Trophoblast cell (in vitro differentiated cells and primary cell): ENCODE measurements around the gene COA1.
"Not testable (repeated sequence)": the region's sequence is repeated elsewhere in the genome, so short reads cannot be mapped to it uniquely, and the experiment has no call there.

ENCODE experiments used
- DNase-seq, 2 donors: peaks; one replicate each; pipeline ENCODE4 v3.0.0-alpha.2; 2016
- H2AFZ ChIP-seq: 2 replicates; pipeline ENCODE4 v1.6.1; 2013; ENCODE audit warnings: low read length, moderate library complexity, mild to moderate bottlenecking; ENCODE audit not compliant: insufficient read depth, poor library complexity
- H2AK5ac ChIP-seq: 2 replicates; pipeline ENCODE4 v1.6.1; 2013; ENCODE audit warnings: mild to moderate bottlenecking, low read length
- H2BK120ac ChIP-seq: 2 replicates; pipeline ENCODE4 v1.6.1; 2013; ENCODE audit warnings: low read length, mild to moderate bottlenecking, moderate library complexity; ENCODE audit not compliant: insufficient read depth, poor library complexity
- H2BK12ac ChIP-seq: 2 replicates; pipeline ENCODE4 v1.6.1; 2013; ENCODE audit warnings: mild to moderate bottlenecking, low read length, moderate library complexity
- H2BK5ac ChIP-seq: 2 replicates; pipeline ENCODE4 v1.6.1; 2013; ENCODE audit warnings: low read length, low read depth, moderate library complexity, mild to moderate bottlenecking; ENCODE audit not compliant: poor library complexity
- H3K14ac ChIP-seq: 2 replicates; pipeline ENCODE4 v1.6.1; 2013; ENCODE audit warnings: mild to moderate bottlenecking, low read length
- H3K18ac ChIP-seq: 2 replicates; pipeline ENCODE4 v1.6.1; 2013; ENCODE audit warnings: mild to moderate bottlenecking, low read length
- H3K23ac ChIP-seq: 2 replicates; pipeline ENCODE4 v1.6.1; 2013; ENCODE audit warnings: low read length
- H3K27ac ChIP-seq: 2 replicates; pipeline ENCODE4 v1.5.1; 2013; ENCODE audit warnings: low read depth, mild to moderate bottlenecking, inconsistent platforms, low read length, moderate library complexity
- H3K27me3 ChIP-seq: 2 replicates; pipeline ENCODE4 v1.6.1; 2013; ENCODE audit warnings: inconsistent platforms, mild to moderate bottlenecking, low read length, moderate library complexity; ENCODE audit not compliant: insufficient read depth
- H3K36me3 ChIP-seq, 2 experiments: 1 replicate in 1 of 2; 2 replicates in 1 of 2; pipeline ENCODE4 v1.6.1; 2013; ENCODE audit warnings: low read length in 2 of 2, mild to moderate bottlenecking in 2 of 2, moderate library complexity in 1 of 2; ENCODE audit not compliant: insufficient read depth in 2 of 2, control insufficient read depth in 1 of 2
- H3K4ac ChIP-seq: 2 replicates; pipeline ENCODE4 v1.6.1; 2013; ENCODE audit warnings: low read depth, mild to moderate bottlenecking, low read length, moderate library complexity
- H3K4me1 ChIP-seq, 2 experiments: 1 replicate in 1 of 2; 2 replicates in 1 of 2; pipeline ENCODE4 v1.6.1; 2013; ENCODE audit warnings: low read length in 2 of 2, mild to moderate bottlenecking in 2 of 2, moderate library complexity in 1 of 2; ENCODE audit not compliant: insufficient read depth in 2 of 2, control insufficient read depth in 1 of 2
- H3K4me2 ChIP-seq: 2 replicates; pipeline ENCODE4 v1.6.1; 2013; ENCODE audit warnings: inconsistent platforms, mild to moderate bottlenecking, low read length, moderate library complexity
- H3K4me3 ChIP-seq: 2 replicates; pipeline ENCODE4 v1.5.1; 2013; ENCODE audit warnings: mild to moderate bottlenecking, low read depth, low read length, inconsistent platforms
- H3K79me1 ChIP-seq: one replicate; pipeline ENCODE4 v1.6.1; 2013; ENCODE audit warnings: low read length
- H3K79me2 ChIP-seq: 2 replicates; pipeline ENCODE4 v1.6.1; 2013; ENCODE audit warnings: low read length, mild to moderate bottlenecking; ENCODE audit not compliant: control insufficient read depth, insufficient read depth, poor library complexity
- H3K9ac ChIP-seq: 2 replicates; pipeline ENCODE4 v1.6.1; 2013; ENCODE audit warnings: mild to moderate bottlenecking, low read length
- H3K9me3 ChIP-seq: 2 replicates; pipeline ENCODE4 v1.6.1; 2013; ENCODE audit warnings: low read depth, mild to moderate bottlenecking, control low read depth, inconsistent platforms, low read length; ENCODE audit not compliant: insufficient read depth
- H4K12ac ChIP-seq: 2 replicates; pipeline ENCODE4 v1.6.1; 2013; ENCODE audit warnings: low read depth, mild to moderate bottlenecking, low read length, moderate library complexity
- H4K8ac ChIP-seq: 2 replicates; pipeline ENCODE4 v1.6.1; 2013; ENCODE audit warnings: low read depth, mild to moderate bottlenecking, low read length, moderate library complexity
- H4K91ac ChIP-seq: one replicate; pipeline ENCODE4 v1.6.1; 2013; ENCODE audit warnings: low read depth, mild to moderate bottlenecking, low read length, moderate library complexity
- WGBS: extraction: QIAGEN DNeasy Blood & Tissue Kit; methylation state at CpG from one replicate; pipeline ENCODE4 v1.1.7; 2013; ENCODE audit warnings: missing lambda C conversion rate; ENCODE audit not compliant: insufficient read length, insufficient coverage; ENCODE audit errors: extremely low coverage; 5-methylcytosine and 5-hydroxymethylcytosine counted together

COA1 gene

GRCh38 chr7:43735403-43735801 lies 6.1 kb upstream of the COA1 start:
- H3K9ac ChIP-seq, result no peak overlapping the region
- no peak overlapping the region for H2BK120ac ChIP-seq
- H2AK5ac ChIP-seq, result no peak overlapping the region
- H2BK5ac ChIP-seq, result no peak overlapping the region
- no peak overlapping the region for H4K91ac ChIP-seq
- no peak overlapping the region for H2BK12ac ChIP-seq
- no peaks in the 10 kb centered on the region for H3K79me2 ChIP-seq
- no peak overlapping the region for H3K4me2 ChIP-seq
- no peak overlapping the region for H4K12ac ChIP-seq
- H4K8ac ChIP-seq, result no peak overlapping the region
- H3K36me3 ChIP-seq, result no peaks in the 10 kb centered on the region
- no peak overlapping the region for H3K18ac ChIP-seq
- no peak overlapping the region for H2AFZ ChIP-seq
- WGBS, result no CpG with 5 or more reads among the region's 1 CpG
- no peak overlapping the region for H3K23ac ChIP-seq
- no peak overlapping the region for H3K14ac ChIP-seq
- no peak overlapping the region for H3K4ac ChIP-seq
- no peak for DNase-seq
- H3K4me1 ChIP-seq, result no peaks in the 10 kb centered on the region
- H3K79me1 ChIP-seq, result no peaks in the 10 kb centered on the region
- H3K9me3 ChIP-seq, result no peaks in the 10 kb centered on the region
- H3K4me3 ChIP-seq, result no peak overlapping the region
- no peak overlapping the region for H3K27ac ChIP-seq
- H3K27me3 ChIP-seq, result no peaks in the 10 kb centered on the region

- not testable (repeated sequence) for H3K14ac ChIP-seq, H3K27me3 ChIP-seq, H4K91ac ChIP-seq, H3K4me3 ChIP-seq, H3K18ac ChIP-seq, H3K4ac ChIP-seq, H2BK120ac ChIP-seq, H3K9ac ChIP-seq, H3K79me2 ChIP-seq, H3K36me3 ChIP-seq, H3K4me1 ChIP-seq, H2AK5ac ChIP-seq, H3K27ac ChIP-seq, H2AFZ ChIP-seq, H4K12ac ChIP-seq, H2BK12ac ChIP-seq, H3K23ac ChIP-seq, DNase-seq, H3K79me1 ChIP-seq, H2BK5ac ChIP-seq, H3K4me2 ChIP-seq, H3K9me3 ChIP-seq, H4K8ac ChIP-seq
- WGBS, result no CpG with 5 or more reads among the region's 18 CpGs
Measured at GRCh38 chr7:43734575-43735332, 5.4 kb upstream of the COA1 start.

- not testable (repeated sequence) for H2BK5ac ChIP-seq, H4K12ac ChIP-seq, DNase-seq, H3K27ac ChIP-seq, H2BK120ac ChIP-seq, H3K14ac ChIP-seq, H3K4me1 ChIP-seq, H3K36me3 ChIP-seq, H3K4me2 ChIP-seq, H3K9ac ChIP-seq, H3K4ac ChIP-seq, H4K91ac ChIP-seq, H2BK12ac ChIP-seq, H2AK5ac ChIP-seq, H3K79me2 ChIP-seq, H3K9me3 ChIP-seq, H4K8ac ChIP-seq, H3K4me3 ChIP-seq, H2AFZ ChIP-seq, H3K18ac ChIP-seq, H3K79me1 ChIP-seq, H3K23ac ChIP-seq, H3K27me3 ChIP-seq
- WGBS, result no CpG with 5 or more reads among the region's 3 CpGs
Measured at GRCh38 chr7:43731494-43731893, 2.2 kb upstream of the COA1 start.

- peak overlapping the region; percentile 85 for H3K4me2 ChIP-seq
- H3K79me2 ChIP-seq, result peaks cover 5% of the 10 kb centered on the region
- H3K79me1 ChIP-seq, result peaks cover 8% of the 10 kb centered on the region
- no CpG with 5 or more reads among the region's 4 CpGs for WGBS
- H3K27me3 ChIP-seq, result no peaks in the 10 kb centered on the region
- no peak overlapping the region for H3K18ac ChIP-seq
- H3K9ac ChIP-seq, result peak overlapping the region; percentile 78
- H2AK5ac ChIP-seq, result no peak overlapping the region
- no peaks in the 10 kb centered on the region for H3K4me1 ChIP-seq
- no peak overlapping the region for H3K14ac ChIP-seq
- H3K36me3 ChIP-seq, result peaks cover 0 to 1% of the 10 kb centered on the region in 2 experiments
- no peaks in the 10 kb centered on the region for H3K9me3 ChIP-seq
- H4K12ac ChIP-seq, result peak overlapping the region; percentile 89
- no peak overlapping the region for H2BK12ac ChIP-seq
- H4K91ac ChIP-seq, result peak overlapping the region; percentile 90
- no peak overlapping the region for H3K23ac ChIP-seq
- H3K4ac ChIP-seq, result no peak overlapping the region
- H2BK5ac ChIP-seq, result peak overlapping the region; percentile 21
- peak overlapping the region; percentile 81 for H3K27ac ChIP-seq
- peak overlapping the region; percentile 88 for H3K4me3 ChIP-seq
- peak overlapping the region; percentile 100 for H4K8ac ChIP-seq
- H2AFZ ChIP-seq, result peak overlapping the region; percentile 98
- no peak for DNase-seq
- peak overlapping the region; percentile 47 for H2BK120ac ChIP-seq
Measured at GRCh38 chr7:43729924-43730248, 563 bp upstream of the COA1 start.
